ENCODE results near the gene BIN2.
"Not testable (repeated sequence)": the region's sequence is repeated elsewhere in the genome, so short reads cannot be mapped to it uniquely, and the experiment has no call there.

Gene BIN2

GRCh38 chr12:51342416-51342815 is 18.4 kb upstream of the BIN2 start:
- Histone ChIP-seq H3K27ac (ENCODE audit: low read length) (no peak overlapping the region), H3K9ac (ENCODE audit: low read depth, low read length) (no peak overlapping the region)

GRCh38 chr12:51341251-51342007 is 17.5 kb upstream of the BIN2 start:
- Histone ChIP-seq H3K9me3 (ENCODE audit: insufficient read depth, low read depth, low read length) (no peaks in the 10 kb centered on the region), H3K27me3 (ENCODE audit: insufficient read depth, low read length) (no peaks in the 10 kb centered on the region), H3K4me1 (ENCODE audit: insufficient read depth, low read length) (no peaks in the 10 kb centered on the region), H3K27ac (ENCODE audit: low read length) (no peak overlapping the region), H3K9ac (ENCODE audit: low read depth, low read length) (peak overlapping the region; percentile 40; the same call in 1 of the 2 replicates), H3K36me3 (ENCODE audit: insufficient read depth, low read depth, low read length) (no peaks in the 10 kb centered on the region), H3K4me3 (ENCODE audit: low read length) (peak overlapping the region; percentile 55)

More at GRCh38 chr12:51342416-51342815, 18.4 kb upstream of the BIN2 start:
- H3K36me3 ChIP-seq (ENCODE audit: insufficient read depth, low read depth, low read length): no peaks in the 10 kb centered on the region
- H3K9me3 ChIP-seq (ENCODE audit: insufficient read depth, low read depth, low read length): no peaks in the 10 kb centered on the region
- no peaks in the 10 kb centered on the region for H3K27me3 ChIP-seq (ENCODE audit: insufficient read depth, low read length)
- no peak overlapping the region for H3K4me3 ChIP-seq (ENCODE audit: low read length)
- H3K4me1 ChIP-seq (ENCODE audit: insufficient read depth, low read length): no peaks in the 10 kb centered on the region

GRCh38 chr12:51339750-51340149 is 15.8 kb upstream of the BIN2 start:
- Histone ChIP-seq H3K27ac (ENCODE audit: low read length) (no peak overlapping the region), H3K9me3 (ENCODE audit: insufficient read depth, low read depth, low read length) (no peaks in the 10 kb centered on the region), H3K4me3 (ENCODE audit: low read length) (no peak overlapping the region), H3K36me3 (ENCODE audit: insufficient read depth, low read depth, low read length) (no peaks in the 10 kb centered on the region), H3K9ac (ENCODE audit: low read depth, low read length) (no peak overlapping the region), H3K4me1 (ENCODE audit: insufficient read depth, low read length) (no peaks in the 10 kb centered on the region), H3K27me3 (ENCODE audit: insufficient read depth, low read length) (no peaks in the 10 kb centered on the region)

- not testable (repeated sequence) for H3K4me1 ChIP-seq (ENCODE audit: insufficient read depth, low read length); H3K4me3 ChIP-seq (ENCODE audit: low read length); H3K9ac ChIP-seq (ENCODE audit: low read depth, low read length); H3K36me3 ChIP-seq (ENCODE audit: insufficient read depth, low read depth, low read length); H3K27ac ChIP-seq (ENCODE audit: low read length); H3K27me3 ChIP-seq (ENCODE audit: insufficient read depth, low read length); H3K9me3 ChIP-seq (ENCODE audit: insufficient read depth, low read depth, low read length)
These were observed 13.4 kb upstream of the BIN2 start for GRCh38 chr12:51337336-51337735.

GRCh38 chr12:51335931-51336330 is 12.0 kb upstream of the BIN2 start:
- Histone ChIP-seq H3K36me3 (ENCODE audit: insufficient read depth, low read depth, low read length) (no peaks in the 10 kb centered on the region), H3K9ac (ENCODE audit: low read depth, low read length) (no peak overlapping the region), H3K4me1 (ENCODE audit: insufficient read depth, low read length) (no peaks in the 10 kb centered on the region), H3K27ac (ENCODE audit: low read length) (no peak overlapping the region), H3K4me3 (ENCODE audit: low read length) (no peak overlapping the region), H3K9me3 (ENCODE audit: insufficient read depth, low read depth, low read length) (no peaks in the 10 kb centered on the region), H3K27me3 (ENCODE audit: insufficient read depth, low read length) (no peaks in the 10 kb centered on the region)

GRCh38 chr12:51334764-51335163 is 10.8 kb upstream of the BIN2 start:
- Histone ChIP-seq H3K9me3 (ENCODE audit: insufficient read depth, low read depth, low read length) (no peaks in the 10 kb centered on the region), H3K4me3 (ENCODE audit: low read length) (no peak overlapping the region), H3K4me1 (ENCODE audit: insufficient read depth, low read length) (no peaks in the 10 kb centered on the region), H3K27ac (ENCODE audit: low read length) (no peak overlapping the region), H3K36me3 (ENCODE audit: insufficient read depth, low read depth, low read length) (no peaks in the 10 kb centered on the region), H3K9ac (ENCODE audit: low read depth, low read length) (no peak overlapping the region), H3K27me3 (ENCODE audit: insufficient read depth, low read length) (no peaks in the 10 kb centered on the region)

- Histone ChIP-seq H3K27me3 (ENCODE audit: insufficient read depth, low read length) (no peaks in the 10 kb centered on the region), H3K36me3 (ENCODE audit: insufficient read depth, low read depth, low read length) (no peaks in the 10 kb centered on the region), H3K4me3 (ENCODE audit: low read length) (no peak overlapping the region), H3K9ac (ENCODE audit: low read depth, low read length) (no peak overlapping the region), H3K27ac (ENCODE audit: low read length) (no peak overlapping the region), H3K4me1 (ENCODE audit: insufficient read depth, low read length) (no peaks in the 10 kb centered on the region), H3K9me3 (ENCODE audit: insufficient read depth, low read depth, low read length) (no peaks in the 10 kb centered on the region)
These were observed 9.6 kb upstream of the BIN2 start for GRCh38 chr12:51333536-51333935.

GRCh38 chr12:51330186-51330585 is 6.2 kb upstream of the BIN2 start:
- Histone ChIP-seq H3K9ac (ENCODE audit: low read depth, low read length) (no peak overlapping the region), H3K9me3 (ENCODE audit: insufficient read depth, low read depth, low read length) (no peaks in the 10 kb centered on the region), H3K36me3 (ENCODE audit: insufficient read depth, low read depth, low read length) (no peaks in the 10 kb centered on the region), H3K4me3 (ENCODE audit: low read length) (no peak overlapping the region), H3K27ac (ENCODE audit: low read length) (no peak overlapping the region), H3K4me1 (ENCODE audit: insufficient read depth, low read length) (no peaks in the 10 kb centered on the region), H3K27me3 (ENCODE audit: insufficient read depth, low read length) (no peaks in the 10 kb centered on the region)

GRCh38 chr12:51329742-51330141 is 5.8 kb upstream of the BIN2 start:
- Histone ChIP-seq H3K36me3 (ENCODE audit: insufficient read depth, low read depth, low read length) (no peaks in the 10 kb centered on the region), H3K4me3 (ENCODE audit: low read length) (no peak overlapping the region), H3K9me3 (ENCODE audit: insufficient read depth, low read depth, low read length) (no peaks in the 10 kb centered on the region), H3K4me1 (ENCODE audit: insufficient read depth, low read length) (no peaks in the 10 kb centered on the region), H3K9ac (ENCODE audit: low read depth, low read length) (no peak overlapping the region), H3K27ac (ENCODE audit: low read length) (no peak overlapping the region), H3K27me3 (ENCODE audit: insufficient read depth, low read length) (no peaks in the 10 kb centered on the region)

GRCh38 chr12:51328587-51328986 is 4.6 kb upstream of the BIN2 start:
- no peak overlapping the region for H3K4me3 ChIP-seq (ENCODE audit: low read length)
- H3K27me3 ChIP-seq (ENCODE audit: insufficient read depth, low read length): no peaks in the 10 kb centered on the region
- H3K9me3 ChIP-seq (ENCODE audit: insufficient read depth, low read depth, low read length): no peaks in the 10 kb centered on the region
- no peak overlapping the region for H3K9ac ChIP-seq (ENCODE audit: low read depth, low read length)
- H3K36me3 ChIP-seq (ENCODE audit: insufficient read depth, low read depth, low read length): no peaks in the 10 kb centered on the region
- no peaks in the 10 kb centered on the region for H3K4me1 ChIP-seq (ENCODE audit: insufficient read depth, low read length)
- no peak overlapping the region for H3K27ac ChIP-seq (ENCODE audit: low read length)

GRCh38 chr12:51326698-51327439 is 2.9 kb upstream of the BIN2 start:
- H3K36me3 ChIP-seq (ENCODE audit: insufficient read depth, low read depth, low read length): no peaks in the 10 kb centered on the region
- no peaks in the 10 kb centered on the region for H3K27me3 ChIP-seq (ENCODE audit: insufficient read depth, low read length)
- no peaks in the 10 kb centered on the region for H3K9me3 ChIP-seq (ENCODE audit: insufficient read depth, low read depth, low read length)
- H3K4me3 ChIP-seq (ENCODE audit: low read length): no peak overlapping the region
- H3K27ac ChIP-seq (ENCODE audit: low read length): no peak overlapping the region
- no peaks in the 10 kb centered on the region for H3K4me1 ChIP-seq (ENCODE audit: insufficient read depth, low read length)
- no peak overlapping the region for H3K9ac ChIP-seq (ENCODE audit: low read depth, low read length)

GRCh38 chr12:51324953-51325352 is 979 bp upstream of the BIN2 start:
- H3K27ac ChIP-seq (ENCODE audit: low read length): no peak overlapping the region
- no peak overlapping the region for H3K9ac ChIP-seq (ENCODE audit: low read depth, low read length)
- no peaks in the 10 kb centered on the region for H3K27me3 ChIP-seq (ENCODE audit: insufficient read depth, low read length)
- H3K9me3 ChIP-seq (ENCODE audit: insufficient read depth, low read depth, low read length): no peaks in the 10 kb centered on the region
- no peaks in the 10 kb centered on the region for H3K36me3 ChIP-seq (ENCODE audit: insufficient read depth, low read depth, low read length)
- H3K4me3 ChIP-seq (ENCODE audit: low read length): no peak overlapping the region
- peaks cover 7% of the 10 kb centered on the region for H3K4me1 ChIP-seq (ENCODE audit: insufficient read depth, low read length)

Measured in iPS-20b (cell line).